Measurements from ENCODE around the gene HLA-F.

Gene HLA-F

DNA sequence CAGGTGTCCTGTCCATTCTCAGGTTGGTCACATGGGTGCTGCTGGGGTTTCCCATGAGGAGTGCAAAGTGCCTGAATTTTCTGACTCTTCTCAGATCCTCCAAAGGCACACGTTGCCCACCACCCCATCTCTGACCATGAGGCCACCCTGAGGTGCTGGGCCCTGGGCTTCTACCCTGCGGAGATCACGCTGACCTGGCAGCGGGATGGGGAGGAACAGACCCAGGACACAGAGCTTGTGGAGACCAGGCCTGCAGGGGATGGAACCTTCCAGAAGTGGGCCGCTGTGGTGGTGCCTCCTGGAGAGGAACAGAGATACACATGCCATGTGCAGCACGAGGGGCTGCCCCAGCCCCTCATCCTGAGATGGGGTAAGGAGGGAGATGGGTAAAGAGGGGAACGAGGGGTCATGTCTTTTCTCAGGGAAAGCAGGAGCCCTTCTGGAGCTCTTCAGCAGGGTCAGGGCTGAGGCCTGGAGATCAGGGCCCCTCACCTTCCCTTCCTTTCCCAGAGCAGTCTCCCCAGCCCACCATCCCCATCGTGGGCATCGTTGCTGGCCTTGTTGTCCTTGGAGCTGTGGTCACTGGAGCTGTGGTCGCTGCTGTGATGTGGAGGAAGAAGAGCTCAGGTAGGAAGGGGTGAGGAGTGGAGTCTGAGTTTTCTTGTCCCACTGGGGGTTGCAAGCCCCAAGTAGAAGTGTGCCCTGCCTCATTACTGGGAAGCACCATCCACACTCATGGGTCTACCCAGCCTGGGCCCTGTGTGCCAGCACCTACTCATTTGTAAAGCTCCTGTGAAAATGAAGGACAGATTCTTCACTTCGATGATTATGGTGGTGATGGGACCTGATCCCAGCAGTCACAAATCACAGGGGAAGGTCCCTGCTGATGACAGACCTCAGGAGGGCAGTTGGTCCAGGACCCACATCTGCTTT lies 2.0 kb downstream of the HLA-F start:
- DNase-seq (ENCODE audit: low read depth in 2 of 2): no peak

DNA sequence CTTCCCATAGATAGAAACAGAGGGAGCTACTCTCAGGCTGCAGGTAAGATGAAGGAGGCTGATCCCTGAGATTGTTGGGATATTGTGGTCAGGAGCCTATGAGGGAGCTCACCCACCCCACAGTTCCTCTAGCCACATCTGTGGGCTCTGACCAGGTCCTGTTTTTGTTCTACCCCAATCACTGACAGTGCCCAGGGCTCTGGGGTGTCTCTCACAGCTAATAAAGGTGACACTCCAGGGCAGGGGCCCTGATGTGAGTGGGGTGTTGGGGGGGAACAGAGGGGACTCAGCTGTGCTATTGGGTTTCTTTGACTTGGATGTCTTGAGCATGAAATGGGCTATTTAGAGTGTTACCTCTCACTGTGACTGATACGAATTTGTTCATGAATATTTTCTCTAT lies 2.8 kb downstream of the HLA-F start:
- no peak for DNase-seq (ENCODE audit: low read depth in 2 of 2)

DNA sequence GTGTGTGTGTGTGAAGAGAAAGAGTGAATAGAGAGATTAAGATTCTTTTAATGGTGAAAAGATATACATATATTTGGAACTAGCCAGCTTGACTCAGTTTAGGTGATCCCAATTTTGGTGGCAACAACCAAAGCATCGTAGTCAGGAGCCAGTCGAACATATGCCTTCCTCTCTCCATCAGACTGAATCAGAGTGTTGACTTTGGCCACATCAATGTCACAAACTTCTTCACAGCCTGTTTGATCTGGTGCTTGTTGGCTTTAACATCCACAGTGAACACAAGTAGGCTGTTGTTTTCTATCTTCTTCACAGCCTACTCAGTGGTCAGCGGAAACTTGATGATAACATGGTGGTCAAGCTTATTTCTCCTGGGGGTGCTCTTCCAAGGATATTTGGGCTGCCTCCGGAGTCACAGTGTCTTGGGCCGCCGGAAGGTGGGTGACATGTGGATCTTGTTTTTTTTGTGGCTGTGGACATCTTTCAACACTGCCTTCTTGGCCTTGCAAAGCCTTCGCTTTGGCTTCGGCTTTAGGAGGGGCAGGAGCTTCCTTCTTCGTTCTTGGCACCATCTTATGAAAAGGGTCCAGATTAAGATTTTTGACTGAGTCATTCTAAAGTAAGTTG lies 3.4 kb downstream of the HLA-F start:
- DNase-seq (ENCODE audit: low read depth in 2 of 2): no peak

DNA sequence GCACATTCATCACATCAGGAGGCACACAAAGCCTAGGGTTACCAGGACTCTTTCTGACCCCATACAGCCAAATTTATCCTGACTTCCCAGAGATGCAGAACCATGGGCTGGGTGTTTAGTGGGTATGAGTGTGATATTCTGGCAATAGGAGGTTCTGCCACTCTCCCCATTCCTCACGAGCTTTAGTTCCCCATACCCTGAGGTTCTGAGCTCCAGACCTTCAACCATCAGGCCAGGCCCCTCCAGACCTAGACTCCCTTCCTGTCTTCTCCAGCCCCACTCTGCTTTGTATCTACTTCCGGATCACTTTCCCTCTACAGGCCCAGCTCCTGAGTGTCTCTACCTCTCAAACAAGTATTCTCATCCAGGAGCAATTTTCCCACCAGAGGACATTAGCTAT lies 4.4 kb downstream of the HLA-F start:
- DNase-seq (ENCODE audit: low read depth in 2 of 2): no peak

DNA sequence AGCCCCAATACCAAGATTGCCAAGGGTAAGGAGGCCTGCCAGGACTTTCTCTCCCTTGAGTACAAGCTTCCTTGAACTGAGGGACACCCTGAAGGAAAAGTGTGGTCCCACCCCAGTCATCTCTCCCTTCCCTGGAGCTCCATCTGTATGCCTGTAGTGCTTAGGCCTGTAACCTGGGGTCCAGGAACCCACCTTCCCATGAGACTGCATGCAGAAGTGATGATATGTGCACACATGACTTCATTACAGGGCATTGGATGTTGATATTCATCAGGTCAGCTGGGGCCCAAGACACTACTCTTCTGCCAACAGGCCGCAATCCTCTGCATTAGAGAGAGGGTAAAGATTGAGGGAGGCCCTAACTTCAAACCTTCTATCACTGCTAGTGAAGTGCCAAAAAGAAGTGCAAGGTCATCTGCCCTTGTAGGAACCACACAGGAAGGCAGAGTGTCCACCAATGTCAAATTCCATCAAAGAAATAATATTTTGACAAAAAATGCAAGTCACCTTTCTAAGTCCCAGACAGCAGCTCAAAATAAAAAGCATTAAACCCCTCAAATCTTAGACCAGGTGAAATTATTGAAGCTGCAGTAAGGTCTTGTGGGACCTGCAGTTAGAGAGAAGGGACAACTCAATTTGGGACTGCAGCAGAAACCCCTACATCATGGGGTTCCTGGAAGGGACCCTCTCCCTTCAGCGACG lies 5.1 kb downstream of the HLA-F start:
- DNase-seq (ENCODE audit: low read depth in 2 of 2): no peak

DNA sequence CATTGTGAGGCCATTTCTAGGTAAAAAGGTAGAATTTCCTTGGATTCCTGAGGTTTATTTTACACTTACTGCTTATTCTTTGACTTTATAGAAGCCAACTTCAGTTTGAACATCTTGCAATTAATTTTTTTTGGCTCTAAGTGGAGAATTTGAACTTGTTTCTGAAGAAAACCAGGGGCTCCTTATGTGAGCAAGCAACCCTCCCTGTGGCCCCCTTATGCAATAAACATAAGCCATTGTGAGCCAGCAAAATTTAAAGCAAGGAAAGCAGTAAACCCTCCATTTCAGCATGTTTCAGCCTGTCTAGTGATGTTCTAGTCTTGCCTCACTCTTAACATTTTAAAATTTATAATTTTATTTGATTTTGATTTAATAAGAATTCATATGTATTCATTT lies 5.6 kb downstream of the HLA-F start:
- DNase-seq (ENCODE audit: low read depth in 2 of 2): no peak

DNA sequence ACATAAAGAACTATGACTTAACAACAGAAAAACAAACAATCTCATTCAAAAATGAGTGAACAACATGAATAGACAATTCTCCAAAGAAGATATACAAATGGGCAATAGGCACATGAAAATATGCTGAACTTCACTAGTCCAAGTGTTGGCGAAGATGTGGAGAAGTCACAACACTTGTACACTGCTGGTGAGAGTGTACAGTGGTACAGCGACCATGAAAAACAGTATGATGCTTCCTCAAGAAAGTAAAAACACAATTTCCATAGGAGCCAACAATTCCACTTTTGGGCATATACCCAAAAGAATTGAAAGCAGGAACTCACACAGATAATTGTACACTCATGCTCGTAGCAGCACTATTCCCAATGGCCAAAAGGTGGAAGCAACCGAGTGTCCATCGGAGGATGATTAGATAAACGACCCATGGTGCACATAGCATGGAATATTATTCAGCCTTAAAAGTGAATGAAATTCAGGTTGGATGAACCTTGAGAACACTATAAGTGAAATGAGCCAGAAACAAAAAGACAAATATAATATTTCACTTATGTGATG lies 6.6 kb downstream of the HLA-F start:
- no peak for DNase-seq (ENCODE audit: low read depth in 2 of 2)

DNA sequence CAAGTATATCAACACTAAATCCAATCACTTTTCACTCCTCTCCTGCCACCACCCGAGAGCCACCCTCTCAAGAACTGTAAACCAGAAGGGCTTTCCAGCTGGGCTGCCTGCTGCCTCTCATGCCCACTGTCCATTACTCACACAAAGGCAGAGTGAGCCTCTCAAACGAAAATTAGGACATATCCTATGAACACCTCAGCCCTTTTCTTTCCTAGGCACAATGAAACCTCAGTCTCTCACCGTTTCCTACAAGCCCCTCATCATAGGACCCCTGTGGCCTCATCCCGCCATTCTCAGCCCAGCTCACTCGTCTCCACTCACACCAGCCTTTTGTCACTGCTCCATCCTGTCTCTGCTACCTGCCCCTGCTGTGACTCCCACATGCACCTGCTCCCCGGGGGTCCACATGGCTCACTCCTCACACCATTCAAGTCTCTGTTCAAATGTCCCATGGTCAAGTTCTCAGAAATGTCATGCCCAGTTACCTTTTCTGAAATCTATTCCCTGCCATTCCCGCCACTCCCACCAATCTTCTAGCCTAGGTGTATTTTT lies 7.4 kb downstream of the HLA-F start:
- no peak for DNase-seq (ENCODE audit: low read depth in 2 of 2)

DNA sequence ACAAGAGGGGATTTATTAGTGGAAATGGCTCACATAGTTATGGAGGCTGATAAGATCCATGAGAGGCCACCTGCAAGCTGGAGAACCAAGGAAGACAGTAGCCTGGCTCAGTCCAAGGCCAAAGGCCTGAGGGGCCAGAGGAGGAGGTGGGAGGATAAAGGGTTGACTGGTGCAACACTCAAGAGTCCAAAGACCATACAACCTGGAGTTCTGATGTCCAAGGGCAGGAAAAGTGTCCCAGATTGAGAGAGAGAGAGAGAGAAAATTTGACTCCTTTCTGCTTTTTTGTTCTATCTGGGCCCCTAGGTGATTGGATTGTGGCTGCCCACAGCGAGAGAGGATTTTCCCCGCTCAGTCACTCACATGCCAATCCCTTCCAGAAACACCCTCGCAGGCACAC lies 8.0 kb downstream of the HLA-F start:
- DNase-seq (ENCODE audit: low read depth in 2 of 2): no peak

DNA sequence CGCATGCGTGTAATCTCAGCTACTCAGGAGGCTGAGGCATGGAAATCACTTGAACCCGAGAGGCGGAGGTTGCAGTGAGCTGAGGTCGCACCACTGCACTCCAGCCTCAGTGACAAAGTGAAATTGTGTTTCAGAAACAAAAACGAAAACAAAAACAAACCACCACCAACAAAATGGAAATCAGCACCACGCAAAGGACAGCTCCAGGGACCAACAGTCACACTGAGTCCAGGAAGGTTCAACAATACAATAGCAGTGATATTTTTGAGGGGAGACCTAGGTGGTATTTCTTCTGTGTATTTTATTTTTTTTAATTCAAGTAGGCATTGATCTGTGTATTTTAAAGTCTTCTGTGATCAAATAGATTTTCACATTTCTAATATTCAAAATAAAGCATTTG lies 9.8 kb downstream of the HLA-F start:
- no peak for DNase-seq (ENCODE audit: low read depth in 2 of 2)

DNA sequence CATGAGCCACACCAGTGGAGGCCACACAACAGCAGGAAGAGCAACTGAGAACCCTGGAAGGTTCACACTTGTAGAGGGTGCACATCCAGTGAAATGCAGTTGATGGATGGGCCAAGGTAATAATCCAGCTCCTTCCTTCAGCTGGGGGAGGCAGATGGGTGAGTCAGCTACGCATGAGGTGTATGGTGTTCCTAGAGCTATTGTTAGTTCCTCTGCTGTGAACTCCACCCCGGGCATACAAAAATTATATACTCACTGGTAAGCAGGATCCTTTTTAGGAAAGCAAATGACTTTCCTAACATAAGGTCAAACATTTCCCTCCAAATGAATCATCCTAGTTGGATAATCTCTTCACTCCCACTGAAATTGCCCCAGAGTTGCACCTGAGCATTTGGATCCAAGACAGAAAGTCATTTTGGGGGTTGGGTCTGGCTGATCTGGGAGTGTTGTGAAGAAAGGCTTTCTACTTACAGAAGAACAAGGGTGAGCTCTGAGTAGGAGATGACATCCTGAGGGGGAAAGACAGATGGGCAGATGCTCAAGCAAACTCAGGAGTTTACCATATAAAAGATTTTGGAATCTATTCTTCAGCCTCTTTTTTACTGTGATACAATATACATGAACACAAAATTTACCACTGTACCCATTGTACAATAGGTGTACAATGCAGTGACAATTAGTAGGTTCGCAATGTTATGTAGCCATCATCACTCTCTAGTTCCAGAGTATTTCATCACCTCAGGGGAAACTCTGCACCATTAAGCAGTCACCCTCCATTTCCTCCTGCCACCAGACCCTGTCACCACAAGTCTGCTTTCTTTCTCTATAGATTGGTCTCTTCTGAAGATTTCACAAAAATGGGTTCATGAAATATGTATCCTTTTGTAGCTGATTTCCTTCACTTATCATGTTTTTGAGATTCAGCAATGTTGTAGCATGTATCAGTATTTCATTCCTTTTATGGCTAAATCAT lies 11.1 kb downstream of the HLA-F start:
- no peak for DNase-seq (ENCODE audit: low read depth in 2 of 2)

DNA sequence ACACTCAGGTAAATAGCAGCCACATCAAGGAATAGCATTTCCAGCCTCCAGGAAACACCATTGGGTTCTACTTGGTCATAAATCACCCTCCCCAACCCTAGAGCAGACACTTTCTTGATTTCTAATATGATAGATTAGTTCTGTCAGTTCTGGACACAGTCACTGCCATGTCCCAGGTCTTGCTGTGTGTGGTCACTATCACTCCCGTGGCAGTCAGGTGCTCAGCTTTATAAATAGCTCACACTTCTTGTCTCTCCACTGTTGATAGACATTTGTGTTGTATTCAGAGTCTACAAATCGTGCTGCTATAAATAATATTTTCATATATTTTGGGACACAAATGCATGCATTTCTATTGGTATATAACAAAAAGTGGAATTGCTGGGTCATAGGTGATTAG lies 13.3 kb downstream of the HLA-F start:
- DNase-seq (ENCODE audit: low read depth in 2 of 2): no peak

DNA sequence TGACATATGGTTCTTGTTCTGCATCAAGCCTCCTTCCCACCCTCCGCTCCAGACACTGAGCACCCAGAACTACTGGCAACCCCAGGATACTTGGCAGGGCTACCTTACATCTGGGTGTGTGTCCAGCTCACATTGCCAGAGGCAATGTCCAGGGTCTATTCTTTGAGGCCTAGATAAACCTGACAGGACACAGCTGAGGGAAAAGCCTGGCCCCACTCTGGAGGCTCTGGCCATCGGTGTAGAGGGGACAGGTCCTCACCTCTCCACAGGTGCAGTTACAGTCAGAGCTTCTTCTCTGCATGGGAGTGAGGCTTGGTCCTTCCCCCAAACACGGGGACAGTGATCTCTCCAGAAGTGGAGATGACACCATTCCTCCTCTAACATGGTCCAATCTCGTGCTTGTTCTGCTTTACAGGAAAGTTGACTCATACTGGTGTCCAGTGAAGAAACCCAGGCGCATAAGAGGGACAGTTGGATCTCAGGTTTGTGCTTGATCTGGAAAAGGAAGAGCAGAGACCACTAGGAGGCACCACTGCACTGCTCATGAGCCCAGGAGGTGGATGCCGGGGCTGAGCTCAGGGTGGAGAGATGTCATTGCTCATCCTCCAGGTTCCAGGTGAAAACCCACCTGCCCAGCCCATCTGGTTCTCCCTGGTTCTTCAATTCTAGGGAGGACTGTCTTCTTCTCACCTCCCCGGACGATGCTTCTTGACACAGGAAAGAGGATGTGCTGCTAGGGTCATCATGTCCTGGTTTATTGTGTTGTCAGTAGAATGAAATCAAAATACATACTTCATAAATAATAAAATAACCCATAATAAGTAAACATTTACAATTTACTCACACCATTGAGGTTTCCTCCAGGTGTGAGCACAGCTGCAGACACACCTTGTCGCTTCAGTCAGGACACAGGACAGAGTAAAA lies 14.7 kb downstream of the HLA-F start:
- peak; percentile 49 to 76 for DNase-seq (ENCODE audit: low read depth in 2 of 2)

DNA sequence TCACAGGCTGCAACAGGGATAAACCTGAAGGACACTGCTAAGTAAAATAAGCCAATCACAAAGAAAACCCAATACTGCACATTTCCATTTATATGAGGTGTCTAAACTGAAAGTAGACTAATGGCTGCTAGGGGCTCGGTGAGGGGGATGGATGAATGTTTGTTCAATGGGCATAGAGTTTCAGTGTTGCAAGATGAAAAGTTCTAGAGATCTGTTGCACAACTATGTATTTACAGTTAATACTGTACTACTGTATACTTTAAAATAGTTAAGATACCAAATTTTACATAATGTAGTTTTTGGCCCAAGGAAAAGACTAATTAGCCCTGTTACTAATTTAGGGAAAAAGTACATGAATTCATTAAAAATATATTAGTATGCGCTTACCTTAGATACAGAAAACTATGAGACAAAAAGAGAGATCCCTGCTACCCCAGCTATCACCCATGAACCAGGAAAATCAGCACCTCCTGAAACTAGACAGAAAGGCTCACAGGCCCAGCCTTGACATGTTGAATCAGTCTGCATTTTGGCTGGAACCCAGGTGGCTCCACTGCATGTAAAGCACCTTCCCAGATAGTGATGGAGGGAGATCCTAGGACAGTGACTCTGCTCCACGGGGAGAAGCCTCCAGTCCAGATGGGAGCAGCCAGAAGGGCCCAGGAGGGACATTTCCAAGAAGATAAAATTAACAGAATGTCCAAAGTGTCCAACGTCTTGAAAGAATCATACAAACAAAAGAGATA lies 16.1 kb downstream of the HLA-F start:
- no peak for DNase-seq (ENCODE audit: low read depth in 2 of 2)

DNA sequence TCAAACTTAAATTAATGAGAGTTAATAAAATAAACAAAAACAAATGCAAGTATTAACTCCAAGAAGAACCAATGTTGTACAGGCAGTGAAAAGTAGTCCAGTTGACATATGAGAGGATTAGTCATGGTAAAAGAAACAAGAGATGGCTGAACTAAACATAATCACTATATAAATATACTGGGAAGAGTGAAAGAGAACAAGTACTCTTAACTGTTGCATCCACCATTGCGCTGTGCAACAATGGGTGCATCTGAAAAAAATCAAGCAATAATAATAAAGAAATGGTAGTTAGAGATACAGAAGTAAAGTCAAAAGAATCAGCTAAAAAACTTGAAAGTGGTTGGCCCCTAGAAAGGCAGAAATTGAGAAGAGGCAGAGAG lies 16.6 kb downstream of the HLA-F start:
- DNase-seq (ENCODE audit: low read depth in 2 of 2): no peak

DNA sequence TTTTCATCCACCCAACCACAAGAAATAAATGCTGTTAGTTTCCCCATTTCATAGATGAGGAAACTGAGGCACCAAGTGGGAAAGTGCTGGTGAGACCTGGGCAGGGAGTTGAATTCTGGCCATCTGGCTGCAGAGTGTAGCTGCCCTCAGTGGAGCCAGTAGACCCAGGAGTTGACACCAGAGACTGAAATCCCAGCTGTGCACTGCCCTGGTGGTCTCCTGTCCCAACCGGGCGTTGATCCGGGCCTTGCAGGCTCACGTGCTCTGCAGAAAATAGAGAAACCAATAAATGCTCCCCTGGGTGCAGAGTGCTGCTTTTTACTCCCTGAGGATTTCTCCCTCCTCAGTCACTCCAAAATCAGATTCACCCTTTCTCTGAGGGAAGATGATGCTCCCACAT lies 18.4 kb downstream of the HLA-F start:
- no peak for DNase-seq (ENCODE audit: low read depth in 2 of 2)

DNA sequence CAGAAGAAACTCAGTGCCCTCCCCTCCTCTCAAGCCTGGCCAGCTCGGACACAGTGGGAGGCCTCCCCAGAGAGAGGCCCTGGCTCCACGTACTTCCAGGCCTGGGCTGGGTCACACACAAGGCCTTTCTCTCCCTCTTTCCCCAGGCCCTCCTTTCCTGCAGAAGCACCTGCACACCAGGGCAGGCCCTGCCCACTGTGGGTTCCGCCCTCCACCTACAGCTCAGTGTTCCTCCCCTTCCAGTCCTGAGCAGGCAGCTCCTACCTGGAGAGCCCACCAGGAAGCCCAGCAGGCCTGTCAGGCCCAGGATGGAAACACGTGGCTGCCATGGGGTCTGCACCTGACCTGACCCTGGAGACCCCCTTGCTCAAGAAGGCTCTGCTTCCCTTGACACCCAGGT lies 18.9 kb downstream of the HLA-F start:
- DNase-seq (ENCODE audit: low read depth in 2 of 2): no peak

DNA sequence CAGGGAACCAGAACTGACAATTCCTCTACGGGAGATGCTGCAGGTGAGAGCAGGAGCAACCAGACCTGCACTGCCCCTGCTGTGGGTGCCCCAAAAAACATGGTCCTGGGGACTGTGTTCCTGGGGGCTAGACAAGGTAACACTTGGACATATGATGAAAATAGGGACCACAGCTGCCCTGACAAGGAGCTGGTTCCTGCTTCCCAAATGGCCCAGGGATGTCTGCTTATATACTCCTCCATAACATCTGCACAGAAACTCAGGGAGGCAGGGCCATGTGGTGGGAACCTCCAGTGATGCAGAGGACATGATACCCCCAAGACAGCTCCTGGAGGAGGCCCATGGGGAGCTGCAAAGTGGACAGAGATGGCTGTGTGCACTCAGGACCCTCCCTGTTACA lies 19.8 kb downstream of the HLA-F start:
- DNase-seq (ENCODE audit: low read depth in 2 of 2): no peak

DNA sequence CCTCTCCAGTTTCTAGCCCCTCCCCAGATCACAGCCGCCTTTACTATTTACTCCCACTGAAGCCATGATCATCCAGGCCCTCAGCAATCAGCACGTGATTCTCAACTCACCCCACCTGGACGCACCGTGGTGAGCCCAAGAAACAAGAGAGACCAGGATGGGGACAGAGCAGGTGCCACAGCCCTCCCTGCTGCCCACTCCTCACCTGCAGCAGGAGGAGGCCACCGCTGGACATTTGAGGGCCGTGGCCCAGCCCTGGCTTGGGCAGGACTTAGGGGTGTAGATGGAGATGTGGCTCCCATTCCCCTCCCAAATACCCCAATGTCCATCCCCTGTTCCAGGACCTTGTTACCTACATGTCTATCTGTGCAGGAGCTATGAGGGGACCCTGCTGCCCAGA lies 20.3 kb downstream of the HLA-F start:
- DNase-seq (ENCODE audit: low read depth in 2 of 2): no peak
